Endothelial cell (in vitro differentiated cells): ENCODE data around the gene ZNF581. TPM values are rescaled to one million over a fixed set of nuclear protein-coding genes. Genes with fewer than 3 reads are reported as not detected.

Experiments used
- DNase-seq: peaks from one replicate; pipeline ENCODE4 v3.0.0; 2021; ENCODE audit warnings: low spot score
- H3K27ac Mint-ChIP-seq: one replicate; pipeline ENCODE4 v1.8.0; 2021; ENCODE audit warnings: mixed read lengths, inconsistent platforms; ENCODE audit not compliant: unreplicated experiment
- H3K27me3 Mint-ChIP-seq: one replicate; pipeline ENCODE4 v1.8.0; 2021; ENCODE audit warnings: mild to moderate bottlenecking, moderate library complexity, mixed read lengths, inconsistent platforms; ENCODE audit not compliant: unreplicated experiment
- H3K36me3 Mint-ChIP-seq: one replicate; pipeline ENCODE4 v1.8.0; 2021; ENCODE audit warnings: mild to moderate bottlenecking, low read depth, mixed read lengths, inconsistent platforms; ENCODE audit not compliant: unreplicated experiment
- H3K4me1 Mint-ChIP-seq: one replicate; pipeline ENCODE4 v1.8.0; 2021; ENCODE audit warnings: mild to moderate bottlenecking, mixed read lengths, inconsistent platforms; ENCODE audit not compliant: unreplicated experiment
- H3K4me3 Mint-ChIP-seq: one replicate; pipeline ENCODE4 v1.8.0; 2021; ENCODE audit warnings: mild to moderate bottlenecking, mixed read lengths, inconsistent platforms; ENCODE audit not compliant: unreplicated experiment
- H3K9me3 Mint-ChIP-seq: one replicate; pipeline ENCODE4 v1.8.0; 2021; ENCODE audit warnings: mixed read lengths, inconsistent platforms; ENCODE audit not compliant: unreplicated experiment
- total RNA-seq: library from RNA; stranded (reverse); fragmentation: NEBNext Ultra II Directional; extraction: Animal tissue kit (Norgen Biotek cat#: 25700); gene quantifications from one replicate; pipeline ENCODE4 v1.2.1, GENCODE V29; 2021; ENCODE audit not compliant: unreplicated experiment
- TF ChIP-seq, protein P1 (sequence below): fragments of 200-600 bp; sonication (generic); IDR thresholded peaks from one replicate; pipeline ENCODE4 v1.5.0; 2021; ENCODE audit warnings: antibody characterized with exemption; ENCODE audit not compliant: unreplicated experiment

The ZNF581 gene
- total RNA-seq, 1 donor from 2014 or later, result 47.2 TPM

GRCh38 chr19:55635334-55635717 lies 8.1 kb upstream of the ZNF581 start:
- H3K27ac Mint-ChIP-seq, result peak overlapping the region; percentile 100
- TF ChIP-seq, protein P1, sequence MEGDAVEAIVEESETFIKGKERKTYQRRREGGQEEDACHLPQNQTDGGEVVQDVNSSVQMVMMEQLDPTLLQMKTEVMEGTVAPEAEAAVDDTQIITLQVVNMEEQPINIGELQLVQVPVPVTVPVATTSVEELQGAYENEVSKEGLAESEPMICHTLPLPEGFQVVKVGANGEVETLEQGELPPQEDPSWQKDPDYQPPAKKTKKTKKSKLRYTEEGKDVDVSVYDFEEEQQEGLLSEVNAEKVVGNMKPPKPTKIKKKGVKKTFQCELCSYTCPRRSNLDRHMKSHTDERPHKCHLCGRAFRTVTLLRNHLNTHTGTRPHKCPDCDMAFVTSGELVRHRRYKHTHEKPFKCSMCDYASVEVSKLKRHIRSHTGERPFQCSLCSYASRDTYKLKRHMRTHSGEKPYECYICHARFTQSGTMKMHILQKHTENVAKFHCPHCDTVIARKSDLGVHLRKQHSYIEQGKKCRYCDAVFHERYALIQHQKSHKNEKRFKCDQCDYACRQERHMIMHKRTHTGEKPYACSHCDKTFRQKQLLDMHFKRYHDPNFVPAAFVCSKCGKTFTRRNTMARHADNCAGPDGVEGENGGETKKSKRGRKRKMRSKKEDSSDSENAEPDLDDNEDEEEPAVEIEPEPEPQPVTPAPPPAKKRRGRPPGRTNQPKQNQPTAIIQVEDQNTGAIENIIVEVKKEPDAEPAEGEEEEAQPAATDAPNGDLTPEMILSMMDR, result no peak
- H3K4me1 Mint-ChIP-seq, result peaks cover 25% of the 10 kb centered on the region
- H3K36me3 Mint-ChIP-seq, result peaks cover 14% of the 10 kb centered on the region
- no peak for DNase-seq
- H3K4me3 Mint-ChIP-seq, result peak overlapping the region; percentile 99
- H3K9me3 Mint-ChIP-seq, result no peaks in the 10 kb centered on the region
- H3K27me3 Mint-ChIP-seq, result peaks cover 19% of the 10 kb centered on the region

DNA sequence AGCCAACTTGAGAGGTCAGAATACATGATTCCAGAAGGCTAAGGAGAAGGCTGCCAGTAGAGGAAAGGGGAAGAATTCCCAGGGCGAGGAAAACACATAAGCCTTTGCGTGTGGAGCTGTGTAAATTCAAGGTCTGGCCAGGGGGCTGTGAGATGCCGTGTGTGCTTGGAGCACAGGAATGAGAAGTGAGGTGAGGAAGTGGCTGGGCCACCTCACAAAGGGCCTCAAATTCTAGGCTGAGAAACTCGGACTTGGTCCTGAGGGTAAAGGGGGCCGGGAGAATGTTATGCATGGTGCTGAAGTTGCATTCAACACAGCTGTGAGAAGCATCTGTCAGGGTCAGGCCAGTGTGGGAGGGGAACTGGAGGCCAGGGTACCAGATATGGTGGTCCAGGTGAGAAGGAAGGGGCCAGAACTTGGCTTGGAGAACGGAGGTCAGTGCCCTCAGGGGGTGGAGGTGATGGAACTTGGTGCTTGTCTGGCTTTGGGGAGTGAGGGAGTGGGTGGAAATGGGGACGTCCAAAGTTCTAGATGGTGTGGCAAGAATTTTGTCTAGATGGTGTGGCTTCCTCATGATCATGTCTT lies 7.5 kb upstream of the ZNF581 start:
- Mint-ChIP-seq H3K27ac (peak overlapping the region; percentile 100), H3K36me3 (peaks cover 14% of the 10 kb centered on the region)
- DNase-seq, result no peak

DNA sequence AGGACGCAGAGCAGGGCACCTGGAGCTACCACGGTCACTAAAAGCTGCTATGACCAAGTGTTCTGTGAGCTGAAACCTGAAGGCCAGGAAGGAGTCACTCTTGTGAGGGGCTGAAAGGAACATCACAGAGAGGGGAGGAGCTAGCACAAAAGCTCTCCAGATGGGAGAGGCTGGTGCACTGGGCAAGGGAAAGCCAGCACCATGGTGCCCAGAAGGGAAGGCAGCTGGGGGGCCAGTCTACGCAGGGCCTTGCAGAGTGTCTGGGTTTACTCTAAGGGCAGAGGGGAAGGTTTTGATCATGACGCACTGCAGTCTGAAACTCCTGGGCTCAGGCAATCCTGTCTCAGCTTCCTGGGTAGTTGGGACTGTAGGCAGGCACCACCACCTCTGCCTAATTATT lies 6.7 kb upstream of the ZNF581 start:
- DNase-seq, result no peak
- Mint-ChIP-seq H3K4me1 (peaks cover 31% of the 10 kb centered on the region), H3K27me3 (peaks cover 21% of the 10 kb centered on the region), H3K27ac (peak overlapping the region; percentile 100), H3K4me3 (peak overlapping the region; percentile 99), H3K36me3 (peaks cover 15% of the 10 kb centered on the region), H3K9me3 (no peaks in the 10 kb centered on the region)
- TF ChIP-seq, protein P1, result no peak

More for the DNA sequence above, 7.5 kb upstream of the ZNF581 start:
- Mint-ChIP-seq H3K27me3 (peaks cover 19% of the 10 kb centered on the region), H3K4me3 (peak overlapping the region; percentile 99), H3K4me1 (peaks cover 27% of the 10 kb centered on the region), H3K9me3 (no peaks in the 10 kb centered on the region)
- TF ChIP-seq, protein P1, result no peak

- H3K9me3 Mint-ChIP-seq, result no peaks in the 10 kb centered on the region
- H3K4me1 Mint-ChIP-seq, result peaks cover 36% of the 10 kb centered on the region
- peak overlapping the region; percentile 77 for H3K27ac Mint-ChIP-seq
- TF ChIP-seq, protein P1, result no peak
- H3K4me3 Mint-ChIP-seq, result peak overlapping the region; percentile 65
- H3K36me3 Mint-ChIP-seq, result peaks cover 20% of the 10 kb centered on the region
- DNase-seq, result no peak
- H3K27me3 Mint-ChIP-seq, result peaks cover 21% of the 10 kb centered on the region
These were observed 5.9 kb upstream of the ZNF581 start for GRCh38 chr19:55637534-55637933.

- Mint-ChIP-seq H3K27me3 (peaks cover 23% of the 10 kb centered on the region), H3K27ac (peak overlapping the region; percentile 36), H3K4me3 (peak overlapping the region; percentile 78), H3K36me3 (peaks cover 26% of the 10 kb centered on the region), H3K4me1 (peaks cover 43% of the 10 kb centered on the region), H3K9me3 (no peaks in the 10 kb centered on the region)
- DNase-seq, result peak; percentile 55
- TF ChIP-seq, protein P1, result peak; percentile 30
These were observed 4.5 kb upstream of the ZNF581 start for GRCh38 chr19:55638864-55639359.
